Heart left ventricle (tissue), 16 donors: ENCODE measurements around the gene BICDL1. TPM values are rescaled to one million over a fixed set of nuclear protein-coding genes. Genes with fewer than 3 reads are reported as not detected.
A peak's percentile ranks its signal among the peaks of the same experiment; 100 is the strongest.

Experiments
- ATAC-seq, 4 donors: fragments of 200-7000 bp; cut with Tn5 transposase; one replicate each; pipeline ENCODE4 v1.9.1; 2020 to 2022; ENCODE audit warnings: moderate library complexity in 4 of 4, mild to moderate bottlenecking in 3 of 4, moderate number of reproducible peaks in 1 of 4
- DNase-seq, 5 donors: peaks; one replicate each; pipeline ENCODE4 v3.0.0-alpha.2; 2020
- H3K27ac ChIP-seq, 12 donors: fragments of 200-600 bp; sonication (generic) in 4 of 12; one replicate each; pipeline versions ENCODE4 v1.5.0 to v1.8.0; 2016 to 2022; ENCODE audit warnings: mild to moderate bottlenecking in 2 of 12
- H3K27me3 ChIP-seq, 9 donors: fragments of 200-600 bp; sonication (generic) in 2 of 9; one replicate each; pipeline versions ENCODE4 v1.5.1 to v1.8.0; 2016 to 2022; ENCODE audit warnings: mild to moderate bottlenecking in 3 of 9
- H3K36me3 ChIP-seq, 9 donors: fragments of 200-600 bp; sonication (generic) in 2 of 9; one replicate each; pipeline versions ENCODE4 v1.5.0 to v1.8.0; 2018 to 2022; ENCODE audit warnings: mild to moderate bottlenecking in 2 of 9
- H3K4me1 ChIP-seq, 12 donors: fragments of 200-600 bp; sonication (generic) in 4 of 12; one replicate each; pipeline versions ENCODE4 v1.5.0 to v1.8.0; 2016 to 2022; ENCODE audit warnings: mild to moderate bottlenecking in 3 of 12
- H3K4me3 ChIP-seq, 12 donors: fragments of 200-600 bp; sonication (generic) in 4 of 12; one replicate each; pipeline versions ENCODE4 v1.5.0 to v1.8.0; 2017 to 2022; ENCODE audit warnings: mild to moderate bottlenecking in 9 of 12, moderate library complexity in 4 of 12
- H3K9me3 ChIP-seq, 12 donors: fragments of 200-600 bp; sonication (generic) in 4 of 12; one replicate each; pipeline versions ENCODE4 v1.5.0 to v1.8.0; 2016 to 2022; ENCODE audit warnings: mild to moderate bottlenecking in 1 of 12
- CTCF ChIP-seq, 12 donors: fragments of 200-600 bp; sonication (generic) in 4 of 12; IDR thresholded peaks; one replicate each; pipeline versions ENCODE4 v1.5.0 to v1.8.0; 2018 to 2022; ENCODE audit warnings: antibody characterized with exemption in 12 of 12, mild to moderate bottlenecking in 5 of 12
- POLR2A ChIP-seq, 2 donors: fragments of 450-650 bp; IDR thresholded peaks; one replicate each; pipeline ENCODE4 v1.6.1; 2017; ENCODE audit warnings: antibody characterized with exemption in 2 of 2, mild to moderate bottlenecking in 2 of 2, moderate library complexity in 2 of 2
- WGBS, 4 donors: extraction: QIAGEN DNeasy Blood & Tissue Kit in 2 of 4; methylation state at CpG; one replicate each; pipeline versions ENCODE4 v1.1.5 to v1.1.7; 2013 to 2018; 5-methylcytosine and 5-hydroxymethylcytosine counted together
- intact Hi-C, 10 donors: fragments of 100-400 bp; cut with DNase I; formaldehyde crosslinking; loops; one replicate each; pipeline versions ENCODE4 v1.11.1 to v1.14.2; 2022
- polyA plus RNA-seq, 2 donors: library from polyadenylated mRNA; stranded (reverse); fragments of 200-250 nt; gene quantifications; one replicate each; pipeline ENCODE4 v1.2.3, GENCODE V29; 2013
- total RNA-seq, 9 donors: library from RNA; depleted of rRNA in 2 of 9; stranded (reverse); fragments of >200 nt in 2 of 9; fragmentation: NEBNext Ultra II Directional in 3 of 9; extraction: Animal tissue kit (Norgen Biotek cat#: 25700) in 3 of 9; gene quantifications; one replicate each; pipeline versions ENCODE4 v1.1.0 to v1.2.4, GENCODE V29; 2016 to 2023
- donor health status: ischemic (EF 13 %, LVEDD 7.1; RV severe dilation, severe dysfunction).
- donor health status: healthy with polysubstance abuse.
- donor health status: DM: no; HTN: yes; CAD: no.
- donor health status: DM: no; HTN: no; CAD: no.
- donor health status: ischemic (EF 25% LVEDD 6.9; RV normal size, moderate dysfunction).
- donor health status: ischemic (EF 25% LVEDD 5.7; RV mildly dilated, moderate dysfunction).
- donor health status: healthy.
- donor health status: DM: yes; HTN: yes; CAD: no.
- donor health status: ischemic (EF 35%, LVEDD 5.7; RV mildly dilated, moderate dysfunction).
- donor health status: nonischemic (EF 11% LVEDD 7.7; RV severe dilation, severe dysfunction).
- donor health status: DM: yes; HTN: yes; CAD: no.
- donor health status: PGD.
- donor health status: ischemic (EF 29% LVEDD 5.4; RV normal size, mild dysfunction).
- donor health status: nonischemic (EF 23%, LVEDD 6.1; RV moderate dilation, normal function).

The BICDL1 gene
- total and polyA plus RNA-seq, 11 donors: 0.12 to 28.0 (median 0.30) TPM; not detected in 4

- TF ChIP-seq POLR2A (IDR thresholded peaks at IDR 0.05): no peak
- no peak for TF ChIP-seq CTCF (IDR thresholded peaks at IDR 0.05)
- intact Hi-C loops: no loop called here
- DNase-seq: no peak
- ATAC-seq: no peak
- WGBS, 4 donors: 56 to 83% (median 80%) methylated on average over 3 of the region's 3 CpGs
- no peak overlapping the region for H3K4me3 ChIP-seq
- H3K4me1 ChIP-seq: no peaks in the 10 kb centered on the region
- H3K36me3 ChIP-seq: no peaks in the 10 kb centered on the region
- H3K9me3 ChIP-seq: no peaks in the 10 kb centered on the region
- H3K27ac ChIP-seq: peak overlapping the region in 1 of 12 donors; percentile 65
- H3K27me3 ChIP-seq: peaks cover 0 to 29% (median under 1%) of the 10 kb centered on the region in 9 donors
These were observed 17.4 kb downstream of the BICDL1 start for GRCh38 chr12:120006258-120006975.

GRCh38 chr12:120007272-120007671, 18.2 kb downstream of the BICDL1 start:
- WGBS, 4 donors: 34 to 55% (median 39%) methylated on average over 3 of the region's 3 CpGs
- Histone ChIP-seq H3K27me3 (peaks cover 0 to 23% (median 0%) of the 10 kb centered on the region in 9 donors), H3K9me3 (no peaks in the 10 kb centered on the region), H3K4me3 (no peak overlapping the region), H3K36me3 (no peaks in the 10 kb centered on the region), H3K4me1 (no peaks in the 10 kb centered on the region), H3K27ac (peak overlapping the region in 1 of 12 donors; percentile 65)
- intact Hi-C loops: no loop called here
- ATAC-seq (no peak), DNase-seq (no peak)
- no peak for TF ChIP-seq POLR2A (IDR thresholded peaks at IDR 0.05)
- no peak for TF ChIP-seq CTCF (IDR thresholded peaks at IDR 0.05)

GRCh38 chr12:120010661-120011230, 21.7 kb downstream of the BICDL1 start:
- DNase-seq (no peak), ATAC-seq (no peak)
- WGBS, 4 donors: 58 to 75% (median 69%) methylated on average over 5 of the region's 5 CpGs
- H3K9me3 ChIP-seq: no peaks in the 10 kb centered on the region
- no peaks in the 10 kb centered on the region for H3K36me3 ChIP-seq
- H3K27ac ChIP-seq: no peak overlapping the region
- no peak overlapping the region for H3K4me3 ChIP-seq
- intact Hi-C loops: no loop called here
- H3K4me1 ChIP-seq: peaks cover 0 to 15% (median 0%) of the 10 kb centered on the region in 12 donors
- peaks cover 0 to 12% (median 0%) of the 10 kb centered on the region in 9 donors for H3K27me3 ChIP-seq
- TF ChIP-seq CTCF (IDR thresholded peaks at IDR 0.05) (no peak), POLR2A (IDR thresholded peaks at IDR 0.05) (no peak)

GRCh38 chr12:120012067-120012621, 23.1 kb downstream of the BICDL1 start:
- peak overlapping the region in 1 of 12 donors; percentile 44 for H3K27ac ChIP-seq
- ATAC-seq (no peak), DNase-seq (no peak)
- H3K9me3 ChIP-seq: no peaks in the 10 kb centered on the region
- intact Hi-C loops: no loop called here
- 71 to 79% (median 77%) methylated on average over 10 of the region's 10 CpGs for WGBS, 4 donors
- H3K4me1 ChIP-seq: peaks cover 0 to 18% (median 0%) of the 10 kb centered on the region in 12 donors
- H3K4me3 ChIP-seq: no peak overlapping the region
- no peaks in the 10 kb centered on the region for H3K36me3 ChIP-seq
- TF ChIP-seq POLR2A (IDR thresholded peaks at IDR 0.05) (no peak), CTCF (IDR thresholded peaks at IDR 0.05) (no peak)
- H3K27me3 ChIP-seq: peaks cover 0 to 15% (median 0%) of the 10 kb centered on the region in 9 donors
